Stimulated activated CD4-positive, alpha-beta T cell treated with anti-CD3 and anti-CD28 coated beads, Interleukin-2, amount 100 ng/mL, for 4 hours (primary cell): ENCODE results near the gene BICDL1.
A peak's percentile ranks its signal among the peaks of the same experiment; 100 is the strongest.

Source experiments
- DNase-seq: peaks from one replicate; pipeline ENCODE4 v3.0.0-alpha.2; 2020; ENCODE audit warnings: low read depth

The BICDL1 gene

DNA sequence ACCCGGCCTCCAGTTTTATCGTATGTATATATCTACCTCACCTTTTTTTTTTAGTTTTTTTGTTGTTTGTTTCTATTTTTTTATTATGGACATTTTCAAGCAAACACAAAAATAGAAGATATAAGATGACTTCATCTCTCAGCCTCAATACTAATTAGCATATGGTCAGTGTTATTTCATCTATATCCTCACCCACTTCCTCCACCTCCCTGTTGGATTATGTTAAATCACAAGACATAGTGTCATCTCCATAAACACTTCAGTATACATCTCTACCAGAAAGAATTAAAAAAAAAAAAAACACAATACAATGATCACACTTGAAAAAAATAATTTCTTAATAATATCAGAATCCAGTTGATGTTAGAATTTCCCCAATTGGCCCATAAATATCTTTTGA, 92.6 kb downstream of the BICDL1 start:
- no peak for DNase-seq

- no peak for DNase-seq
Measured at GRCh38 chr12:120085920-120086645, 97.0 kb downstream of the BICDL1 start.

GRCh38 chr12:120086801-120087621, 98.0 kb downstream of the BICDL1 start:
- DNase-seq, result peak; percentile 99

DNA sequence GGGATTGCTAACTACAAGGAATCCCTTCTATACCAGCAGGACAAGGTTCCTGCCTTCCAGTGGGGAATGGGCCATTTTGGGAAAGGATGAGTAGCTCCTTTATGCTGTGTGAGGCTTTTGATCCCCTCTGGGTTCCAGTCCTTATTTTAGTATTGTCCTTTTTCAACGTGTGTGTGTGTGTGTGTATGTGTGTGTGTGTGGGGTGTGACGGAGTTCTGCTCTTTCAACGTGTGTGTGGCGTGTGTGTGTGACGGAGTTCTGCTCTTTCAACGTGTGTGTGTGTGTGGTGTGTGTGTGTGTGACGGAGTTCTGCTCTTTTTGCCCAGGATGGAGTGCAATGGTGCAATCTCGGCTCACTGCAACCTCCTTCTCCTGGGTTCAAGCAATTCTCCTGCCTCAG, 100.1 kb downstream of the BICDL1 start:
- no peak for DNase-seq

DNA sequence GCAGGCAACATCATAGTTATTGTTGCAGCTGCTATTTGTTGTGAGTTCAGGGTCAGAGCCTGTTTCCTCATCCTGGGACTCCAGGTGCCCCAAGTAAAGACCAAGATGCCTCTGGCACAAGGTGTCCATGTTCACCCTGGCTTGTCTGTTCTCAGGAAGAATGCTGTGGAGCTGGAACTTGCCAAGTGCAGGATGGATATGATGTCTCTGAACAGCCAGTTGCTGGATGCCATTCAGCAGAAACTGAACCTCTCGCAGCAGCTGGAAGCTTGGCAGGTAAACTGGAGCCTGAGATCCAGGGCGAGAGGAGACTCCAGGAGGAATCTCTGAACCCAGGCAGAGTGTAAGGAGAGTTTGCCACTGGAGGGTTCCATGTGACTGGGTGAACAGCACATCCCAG, 100.8 kb downstream of the BICDL1 start:
- no peak for DNase-seq

- DNase-seq, result no peak
Measured at GRCh38 chr12:120090206-120090605, 101.2 kb downstream of the BICDL1 start.

DNA sequence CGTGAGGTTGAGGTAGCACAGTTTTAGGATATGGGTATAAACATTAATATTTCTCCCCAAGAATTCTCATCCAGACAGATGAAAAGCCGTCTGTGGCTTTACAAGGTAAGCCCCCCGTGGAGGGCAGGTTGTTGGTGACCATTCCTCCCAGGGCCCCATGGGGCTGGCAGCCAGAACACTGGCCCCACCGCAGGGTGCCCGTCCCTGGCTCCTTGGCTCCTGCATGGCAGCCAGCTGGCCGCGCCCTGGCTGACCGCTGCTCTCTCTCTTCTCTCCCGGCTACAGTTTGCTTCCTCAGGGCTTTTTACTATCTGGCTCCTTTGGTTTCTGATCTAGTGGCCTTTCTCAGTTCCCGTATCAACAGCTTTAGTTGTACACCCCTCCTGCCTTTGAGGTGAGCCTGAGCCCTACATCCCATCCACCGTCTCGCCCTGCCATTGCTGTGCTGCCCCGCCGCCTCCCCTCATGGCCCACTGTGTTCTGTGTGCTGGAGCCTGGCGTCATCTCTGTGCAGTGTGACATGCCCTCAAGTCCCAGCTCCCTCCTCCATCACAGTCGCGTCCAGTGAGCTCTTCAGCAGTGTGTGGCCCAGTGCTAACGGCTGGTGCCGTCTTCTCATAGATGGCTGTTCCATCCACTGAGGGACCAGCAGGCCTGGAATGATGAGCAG, 101.7 kb downstream of the BICDL1 start:
- DNase-seq, result no peak

GRCh38 chr12:120091371-120092090, 102.5 kb downstream of the BICDL1 start:
- no peak for DNase-seq

- no peak for DNase-seq
Measured at GRCh38 chr12:120092551-120093335, 103.7 kb downstream of the BICDL1 start.

- DNase-seq, result no peak
Measured at GRCh38 chr12:120093336-120093591, 104.2 kb downstream of the BICDL1 start.

DNA sequence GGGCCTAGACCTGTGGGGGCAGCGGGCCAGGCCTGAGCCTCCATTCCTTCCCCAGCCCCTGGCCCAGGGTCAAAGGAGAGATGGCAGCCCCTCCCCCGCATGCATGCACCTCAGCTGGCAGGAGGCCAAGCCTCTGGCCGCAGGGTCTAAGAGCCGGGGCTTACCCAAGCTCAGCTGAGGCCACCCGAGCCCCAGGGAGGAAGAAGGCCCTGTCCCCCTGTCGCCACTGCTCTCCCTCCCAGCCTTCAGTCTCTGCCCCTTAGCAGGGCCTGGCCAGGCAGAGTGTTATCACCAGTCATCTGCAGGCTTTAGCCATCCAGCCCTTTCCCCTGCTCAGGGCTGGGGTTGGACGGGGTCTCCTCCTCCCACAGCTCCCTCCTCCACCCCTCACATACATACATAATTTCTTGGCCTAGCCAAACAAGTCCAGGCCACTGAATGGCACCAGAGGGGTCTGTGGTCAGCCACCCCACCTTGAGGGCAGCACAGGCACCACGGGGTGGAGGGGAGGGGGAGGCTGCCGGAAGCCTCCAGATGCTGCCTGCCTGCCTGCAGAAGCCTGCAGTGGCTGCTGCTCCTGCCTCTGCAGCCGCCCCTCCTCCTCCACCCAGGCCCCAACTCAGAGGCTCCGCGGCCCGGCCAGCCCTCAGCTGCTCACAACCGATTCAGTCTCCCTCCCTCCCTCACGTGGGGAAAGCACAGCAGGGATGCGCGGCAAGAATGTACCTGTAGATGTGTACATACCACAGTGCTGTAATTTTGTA, 104.7 kb downstream of the BICDL1 start:
- DNase-seq, result no peak

GRCh38 chr12:120094485-120094884, 105.4 kb downstream of the BICDL1 start:
- no peak for DNase-seq

- no peak for DNase-seq
Measured at GRCh38 chr12:120095331-120095730, 106.3 kb downstream of the BICDL1 start.

DNA sequence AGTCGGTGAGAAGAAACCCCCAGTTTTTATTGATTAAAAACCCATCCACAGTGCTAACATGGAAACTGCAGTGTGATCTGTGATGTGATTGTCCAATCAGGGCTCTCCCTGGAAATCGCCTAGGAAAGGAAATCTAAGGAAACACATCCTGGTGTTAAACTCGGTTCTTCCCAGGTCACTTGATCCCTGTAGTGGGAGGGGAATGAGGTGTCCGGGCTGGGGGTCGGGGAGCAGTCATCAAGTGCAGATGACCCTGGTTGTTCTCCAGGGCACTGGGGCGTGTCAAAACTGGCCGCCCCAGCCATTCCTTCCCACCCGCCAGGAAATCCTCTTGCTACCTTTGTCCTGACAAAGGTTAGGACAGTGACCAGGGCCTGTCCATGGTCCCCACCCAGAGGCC, 106.7 kb downstream of the BICDL1 start:
- DNase-seq, result no peak

GRCh38 chr12:120096671-120097202, 107.7 kb downstream of the BICDL1 start:
- DNase-seq, result no peak

DNA sequence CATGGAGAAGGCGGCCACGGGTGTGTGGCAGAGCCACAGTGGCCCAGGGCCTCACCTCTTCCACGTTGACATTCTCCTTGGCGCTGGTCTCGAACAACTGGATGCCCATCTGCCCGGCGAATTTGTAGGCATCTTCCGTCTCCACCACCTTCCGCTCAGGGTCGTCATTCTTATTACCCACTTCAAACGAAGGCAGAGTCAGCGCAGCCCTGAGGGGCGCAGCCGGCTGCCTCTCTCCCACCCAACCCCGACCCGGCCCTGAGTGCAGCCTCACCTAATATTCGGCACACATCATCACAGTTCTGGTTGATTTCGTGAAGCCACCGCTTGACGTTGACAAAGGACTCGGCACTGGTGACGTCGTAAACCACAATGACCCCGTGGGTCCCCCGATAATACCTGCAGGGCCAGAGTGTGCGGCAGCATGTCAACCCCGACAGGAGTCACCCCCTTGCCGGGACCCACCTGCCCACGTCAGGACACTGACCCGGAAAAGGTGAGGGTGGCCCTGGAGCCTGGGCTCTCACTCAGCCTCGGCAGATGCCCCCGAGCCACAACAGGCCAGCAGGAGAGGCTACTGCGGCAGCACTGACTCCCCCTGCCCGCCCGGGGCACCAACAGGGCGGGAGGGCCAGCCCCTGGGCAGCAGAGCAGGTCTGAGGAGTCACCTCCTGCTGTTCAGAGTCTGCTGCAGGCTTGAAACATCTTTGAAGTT, 109.9 kb downstream of the BICDL1 start:
- no peak for DNase-seq

DNA sequence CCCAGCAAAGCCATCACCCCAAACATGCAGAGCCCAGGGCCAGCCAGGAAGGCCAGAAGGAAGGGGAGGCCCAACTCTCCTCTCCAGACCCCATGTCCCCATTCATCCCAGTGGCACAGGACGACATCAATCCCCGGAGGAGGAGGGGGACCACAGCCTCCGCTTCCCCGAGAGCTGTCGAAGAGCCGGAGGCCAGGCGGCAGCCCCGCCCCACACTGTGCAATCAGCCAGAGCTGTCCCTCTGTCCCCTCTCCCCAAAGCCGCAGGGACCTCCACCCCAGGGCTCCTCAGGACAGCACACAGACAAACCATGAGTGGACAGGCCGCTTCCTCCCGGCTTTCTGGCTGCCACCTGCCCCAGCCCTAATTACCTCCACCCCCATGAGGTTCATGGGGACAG, 110.7 kb downstream of the BICDL1 start:
- DNase-seq, result no peak

GRCh38 chr12:120100630-120101029, 111.6 kb downstream of the BICDL1 start:
- DNase-seq, result no peak

DNA sequence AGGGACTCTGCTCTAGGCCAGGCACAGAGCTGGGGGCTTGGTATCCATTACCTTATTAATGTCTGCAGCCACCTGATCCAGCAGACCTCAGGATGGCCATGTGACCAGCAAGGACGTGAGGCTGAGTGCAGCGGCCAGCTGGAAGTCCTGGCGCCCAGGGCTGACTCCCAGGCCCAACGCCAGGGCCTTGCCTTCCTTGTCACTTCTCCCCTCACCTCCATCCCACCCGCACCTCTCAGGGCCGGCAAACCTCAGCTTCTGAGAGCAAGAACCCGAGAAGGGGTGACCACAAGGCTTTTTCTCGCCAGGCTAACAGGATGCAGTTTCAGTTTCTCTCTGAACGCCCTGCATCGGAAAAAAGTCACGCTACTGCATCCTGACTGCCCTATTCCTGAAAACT, 112.1 kb downstream of the BICDL1 start:
- no peak for DNase-seq

DNA sequence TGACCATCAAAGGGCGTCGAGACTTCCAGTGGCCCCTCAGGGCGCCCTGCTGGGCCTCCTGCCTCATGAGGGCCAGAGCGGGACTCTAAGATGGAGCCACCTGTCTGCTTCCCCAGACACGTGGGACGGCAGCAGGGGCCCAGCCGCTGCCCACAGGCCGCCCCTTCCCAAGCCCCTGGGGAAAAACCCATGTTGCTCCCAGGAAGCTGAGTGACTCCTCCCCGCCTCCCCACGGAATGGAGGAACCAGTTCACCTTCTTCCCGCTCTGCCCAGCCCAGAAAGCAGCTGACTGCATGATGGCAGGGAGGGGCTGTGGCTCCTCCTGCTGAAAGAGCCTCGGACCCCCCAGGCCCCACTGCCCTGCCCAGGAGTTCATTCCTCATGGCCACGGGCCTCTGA, 112.6 kb downstream of the BICDL1 start:
- DNase-seq, result no peak
